ENCODE results near the gene JAKMIP1.

JAKMIP1 gene

GRCh38 chr4:6065166-6065565 lies 135.2 kb downstream of the JAKMIP1 start:
- H3K36me3 ChIP-seq (replicated peaks; ENCODE audit: insufficient read depth, low read length): peaks cover 3% of the 10 kb centered on the region; the same call in 1 of the 2 replicates

GRCh38 chr4:6064383-6064782 lies 136.0 kb downstream of the JAKMIP1 start:
- no peaks in the 10 kb centered on the region for H3F3A ChIP-seq (ENCODE audit: insufficient read depth, low read length)
- peaks cover 9% of the 10 kb centered on the region; the same call in 1 of the 2 replicates for H3K36me3 ChIP-seq (replicated peaks; ENCODE audit: insufficient read depth, low read length)
- H2AFZ ChIP-seq (ENCODE audit: low read length): no peak overlapping the region
- H3K27ac ChIP-seq (ENCODE audit: low read length): no peak overlapping the region
- H3K9me3 ChIP-seq (replicated peaks; ENCODE audit: insufficient read depth, low read length): no peaks in the 10 kb centered on the region
- no peaks in the 10 kb centered on the region for H3K9me2 ChIP-seq (replicated peaks; ENCODE audit: insufficient read depth, low read length)
- no peak overlapping the region for H3K9ac ChIP-seq (ENCODE audit: low read length)
- H3K79me2 ChIP-seq (ENCODE audit: low read length): no peaks in the 10 kb centered on the region
- H3K27me3 ChIP-seq (replicated peaks; ENCODE audit: insufficient read depth, low read length): no peaks in the 10 kb centered on the region
- no peaks in the 10 kb centered on the region for H4K20me1 ChIP-seq (ENCODE audit: insufficient read depth, low read length)
- no peak overlapping the region for H3K4me3 ChIP-seq (ENCODE audit: low read length)
- no peak overlapping the region for H3K4me2 ChIP-seq (ENCODE audit: low read depth, low read length)
- TF ChIP-seq EZH2 (optimal IDR thresholded peaks at IDR 0.05; ENCODE audit: low read depth, low read length) (no peak), EZH2phosphoT487 (IDR thresholded peaks at IDR 0.05; ENCODE audit: low read length) (no peak)
- no peaks in the 10 kb centered on the region for H3K4me1 ChIP-seq (ENCODE audit: low read length)
- DNase-seq: no peak

More at GRCh38 chr4:6065166-6065565, 135.2 kb downstream of the JAKMIP1 start:
- no peak overlapping the region for H3K27ac ChIP-seq (ENCODE audit: low read length)
- H2AFZ ChIP-seq (ENCODE audit: low read length): no peak overlapping the region
- H3F3A ChIP-seq (ENCODE audit: insufficient read depth, low read length): no peaks in the 10 kb centered on the region
- H3K79me2 ChIP-seq (ENCODE audit: low read length): no peaks in the 10 kb centered on the region
- H3K4me3 ChIP-seq (ENCODE audit: low read length): no peak overlapping the region
- H3K27me3 ChIP-seq (replicated peaks; ENCODE audit: insufficient read depth, low read length): no peaks in the 10 kb centered on the region
- H3K9ac ChIP-seq (ENCODE audit: low read length): no peak overlapping the region
- H3K4me2 ChIP-seq (ENCODE audit: low read depth, low read length): no peak overlapping the region
- no peaks in the 10 kb centered on the region for H4K20me1 ChIP-seq (ENCODE audit: insufficient read depth, low read length)
- TF ChIP-seq CTCF (IDR thresholded peaks at IDR 0.05; ENCODE audit: low read length) (no peak), EZH2 (optimal IDR thresholded peaks at IDR 0.05; ENCODE audit: low read depth, low read length) (no peak), EZH2phosphoT487 (IDR thresholded peaks at IDR 0.05; ENCODE audit: low read length) (no peak)
- H3K4me1 ChIP-seq (ENCODE audit: low read length): no peaks in the 10 kb centered on the region
- no peaks in the 10 kb centered on the region for H3K9me3 ChIP-seq (replicated peaks; ENCODE audit: insufficient read depth, low read length)
- DNase-seq: no peak
- H3K9me2 ChIP-seq (replicated peaks; ENCODE audit: insufficient read depth, low read length): no peaks in the 10 kb centered on the region

GRCh38 chr4:6063684-6064083 lies 136.7 kb downstream of the JAKMIP1 start:
- Histone ChIP-seq H3K36me3 (replicated peaks; ENCODE audit: insufficient read depth, low read length) (peaks cover 9% of the 10 kb centered on the region; the same call in 1 of the 2 replicates), H3K9me2 (replicated peaks; ENCODE audit: insufficient read depth, low read length) (no peaks in the 10 kb centered on the region), H3K9me3 (replicated peaks; ENCODE audit: insufficient read depth, low read length) (no peaks in the 10 kb centered on the region), H3K27ac (ENCODE audit: low read length) (no peak overlapping the region), H2AFZ (ENCODE audit: low read length) (no peak overlapping the region), H3K9ac (ENCODE audit: low read length) (no peak overlapping the region), H3K27me3 (replicated peaks; ENCODE audit: insufficient read depth, low read length) (no peaks in the 10 kb centered on the region), H3K4me3 (ENCODE audit: low read length) (no peak overlapping the region), H3K4me2 (ENCODE audit: low read depth, low read length) (no peak overlapping the region), H3K4me1 (ENCODE audit: low read length) (no peaks in the 10 kb centered on the region), H3K79me2 (ENCODE audit: low read length) (no peaks in the 10 kb centered on the region), H3F3A (ENCODE audit: insufficient read depth, low read length) (no peaks in the 10 kb centered on the region), H4K20me1 (ENCODE audit: insufficient read depth, low read length) (no peaks in the 10 kb centered on the region)
- TF ChIP-seq EZH2phosphoT487 (IDR thresholded peaks at IDR 0.05; ENCODE audit: low read length) (no peak), CTCF (IDR thresholded peaks at IDR 0.05; ENCODE audit: low read length) (no peak), EZH2 (optimal IDR thresholded peaks at IDR 0.05; ENCODE audit: low read depth, low read length) (no peak)
- DNase-seq: no peak

- Histone ChIP-seq H3K9me3 (replicated peaks; ENCODE audit: insufficient read depth, low read length) (no peaks in the 10 kb centered on the region), H3K4me2 (ENCODE audit: low read depth, low read length) (no peak overlapping the region), H3K4me1 (ENCODE audit: low read length) (no peaks in the 10 kb centered on the region), H3F3A (ENCODE audit: insufficient read depth, low read length) (no peaks in the 10 kb centered on the region), H3K9ac (ENCODE audit: low read length) (no peak overlapping the region), H3K79me2 (ENCODE audit: low read length) (no peaks in the 10 kb centered on the region), H4K20me1 (ENCODE audit: insufficient read depth, low read length) (no peaks in the 10 kb centered on the region), H2AFZ (ENCODE audit: low read length) (no peak overlapping the region), H3K27ac (ENCODE audit: low read length) (no peak overlapping the region), H3K9me2 (replicated peaks; ENCODE audit: insufficient read depth, low read length) (no peaks in the 10 kb centered on the region), H3K4me3 (ENCODE audit: low read length) (no peak overlapping the region), H3K36me3 (replicated peaks; ENCODE audit: insufficient read depth, low read length) (peaks cover 9% of the 10 kb centered on the region; the same call in 1 of the 2 replicates), H3K27me3 (replicated peaks; ENCODE audit: insufficient read depth, low read length) (no peaks in the 10 kb centered on the region)
- no peak for DNase-seq
- no peak for TF ChIP-seq CTCF (IDR thresholded peaks at IDR 0.05; ENCODE audit: low read length)
- TF ChIP-seq EZH2phosphoT487 (IDR thresholded peaks at IDR 0.05; ENCODE audit: low read length): no peak
- no peak for TF ChIP-seq EZH2 (optimal IDR thresholded peaks at IDR 0.05; ENCODE audit: low read depth, low read length)
Measured at GRCh38 chr4:6062133-6062532, 138.2 kb downstream of the JAKMIP1 start.

Data from MM.1S (cell line).